Effector CD4-positive, alpha-beta T cell (primary cell): ENCODE measurements around the gene MAP3K5.
A peak's percentile ranks its signal among the peaks of the same experiment; 100 is the strongest.
"Not testable (repeated sequence)": the region's sequence is repeated elsewhere in the genome, so short reads cannot be mapped to it uniquely, and the experiment has no call there.

Experiments used
- DNase-seq: peaks from one replicate; pipeline ENCODE4 v3.0.0-alpha.2; 2020

The MAP3K5 gene

DNA sequence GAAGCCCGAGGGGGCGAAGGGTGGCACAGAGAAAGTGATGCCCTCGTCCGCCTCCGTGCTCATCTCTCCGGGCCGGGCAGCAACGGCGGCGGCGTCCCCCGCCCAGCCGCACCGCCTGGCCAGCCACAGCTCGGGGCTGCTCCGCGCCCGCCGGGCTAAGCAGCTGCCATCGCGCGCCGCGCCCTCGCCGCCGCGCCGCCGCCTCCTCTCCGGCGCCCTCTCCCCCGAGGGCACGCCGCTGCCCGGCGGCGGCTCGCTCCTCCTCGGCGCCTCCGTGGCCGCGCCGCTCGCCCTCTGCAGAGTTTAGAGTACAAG is 225 bp downstream of the MAP3K5 start:
- no peak for DNase-seq

DNA sequence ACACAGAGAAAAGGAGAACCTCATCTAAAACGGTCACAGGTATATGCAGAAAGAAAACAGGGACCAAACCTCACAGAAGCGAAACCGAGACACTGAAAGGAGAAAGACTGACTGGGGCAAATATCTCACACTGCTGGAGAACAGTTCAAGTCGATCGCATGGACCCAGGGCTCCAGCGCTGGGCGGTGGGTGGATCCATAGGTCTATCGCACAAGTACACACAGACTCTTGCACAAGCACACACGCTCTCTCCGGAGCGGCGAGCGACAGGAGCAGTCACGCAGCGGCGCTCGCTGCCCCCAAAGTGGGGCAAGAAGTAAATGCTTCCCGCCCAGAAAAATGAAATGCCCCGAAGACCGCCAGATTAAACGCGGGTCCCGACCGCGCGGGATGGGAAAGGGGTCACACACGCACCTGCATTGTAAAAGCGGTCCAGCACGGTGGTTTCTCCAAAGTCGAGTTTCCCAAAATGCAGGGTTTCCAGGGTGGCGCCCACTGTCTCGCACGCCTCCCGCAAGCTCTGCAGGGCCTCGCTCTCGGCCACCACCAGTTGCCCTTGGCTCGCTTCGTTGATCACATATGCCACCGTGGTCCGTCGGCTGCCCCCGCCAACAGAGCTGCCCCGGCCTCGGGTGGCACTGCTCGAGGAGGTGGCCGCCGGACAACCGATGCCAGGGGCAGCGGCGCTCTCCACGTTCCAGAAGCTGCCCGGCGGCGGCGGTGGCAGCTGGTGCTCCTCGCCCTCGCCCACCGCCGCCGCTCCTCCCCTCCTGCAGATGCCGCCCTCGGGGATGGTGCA is 782 bp downstream of the MAP3K5 start:
- peak; percentile 34 for DNase-seq

DNA sequence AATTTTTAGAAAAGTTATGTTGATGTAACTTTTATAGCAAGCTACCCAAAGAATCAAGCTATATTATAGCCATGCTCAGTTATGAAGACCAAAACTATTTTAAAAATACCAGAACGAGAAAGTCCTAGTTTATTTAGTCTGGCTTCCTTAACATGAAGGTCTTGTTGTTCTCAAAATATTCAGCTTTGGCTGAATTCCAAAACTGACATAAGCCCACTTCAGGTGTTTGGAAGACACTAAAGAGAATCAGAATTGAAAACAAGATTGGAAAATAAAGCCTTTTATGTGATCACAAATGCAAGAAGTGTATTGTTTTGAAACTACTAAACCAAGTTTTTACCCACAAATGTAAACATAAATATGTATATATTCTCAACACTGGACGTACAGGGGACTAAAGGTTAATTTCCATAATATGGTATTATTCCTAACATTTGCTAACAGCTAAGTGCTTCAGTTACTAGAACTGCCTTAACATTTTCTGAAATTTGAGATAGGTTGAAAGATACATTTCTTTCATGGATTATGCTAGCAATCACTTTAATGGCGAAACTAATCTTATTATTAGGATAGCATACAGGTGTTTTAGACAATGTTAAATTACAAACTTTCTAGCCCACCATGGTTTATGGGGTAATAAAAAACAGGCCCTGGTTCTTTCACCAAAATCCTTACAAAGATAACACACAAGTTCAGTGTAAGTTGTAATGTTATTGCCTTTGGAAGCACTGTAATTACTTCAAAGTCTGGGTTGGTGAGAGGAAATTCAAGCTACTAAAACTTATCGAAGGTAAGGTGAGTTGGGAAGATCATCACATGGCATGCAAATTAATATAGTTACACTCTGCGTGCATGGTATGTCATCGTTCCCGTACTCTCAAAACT is 1.6 kb downstream of the MAP3K5 start:
- DNase-seq: no peak

DNA sequence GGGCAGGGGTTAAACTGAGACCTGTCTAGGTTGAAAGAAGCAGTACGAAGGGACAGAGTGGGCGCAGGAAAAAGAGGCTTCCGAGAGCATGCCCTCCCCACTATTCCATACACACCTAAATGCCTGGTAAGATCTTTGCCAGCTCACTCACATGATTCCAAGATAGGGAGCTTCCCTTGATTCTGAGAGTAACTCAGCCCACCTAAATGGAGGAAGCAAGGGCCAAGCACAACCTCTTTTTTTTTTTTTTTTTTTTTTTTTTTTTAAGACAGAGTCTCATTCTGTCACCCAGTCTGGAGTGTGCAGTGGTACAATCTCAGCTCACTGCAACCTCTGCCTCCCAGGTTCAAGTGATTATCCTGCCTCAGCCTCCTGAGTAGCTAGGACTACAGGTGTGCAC is 2.8 kb downstream of the MAP3K5 start:
- DNase-seq: not testable (repeated sequence)

DNA sequence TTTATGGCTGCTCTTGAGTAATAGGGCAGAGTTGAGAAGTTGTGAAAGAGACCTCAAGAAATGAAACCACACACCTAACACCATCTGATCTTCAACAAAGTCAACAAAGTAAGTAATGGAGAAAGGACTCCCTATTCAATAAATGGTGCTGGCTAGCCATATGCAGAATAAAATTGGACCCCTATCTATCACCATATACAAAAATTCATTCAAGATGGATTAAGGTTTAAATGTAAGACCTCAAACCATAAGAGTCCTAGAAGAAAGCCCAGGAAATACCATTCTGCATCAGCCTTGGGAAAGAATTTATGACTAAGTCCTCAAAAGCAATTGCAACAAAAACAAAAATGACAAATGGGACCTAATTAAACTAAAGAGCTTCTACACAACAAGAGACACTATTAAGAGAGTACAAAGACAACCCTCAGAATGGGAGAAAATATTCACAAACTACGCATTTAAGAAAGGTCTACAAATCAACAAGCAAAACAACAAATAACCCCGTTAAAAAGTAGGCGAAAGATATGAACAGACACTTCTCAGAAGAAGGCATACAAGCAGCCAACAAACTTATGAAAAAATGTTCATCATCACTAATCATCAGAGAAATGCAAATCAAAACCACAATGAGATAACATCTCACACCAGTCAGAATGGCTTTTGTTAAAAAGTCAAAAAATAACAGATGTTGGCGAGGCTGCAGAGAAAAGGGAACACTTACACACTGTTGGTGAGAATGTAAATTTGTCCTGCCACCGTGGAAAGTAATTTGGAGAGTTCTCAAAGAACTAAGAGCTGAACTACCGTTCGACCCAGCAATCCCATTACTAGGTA is 4.0 kb downstream of the MAP3K5 start:
- peak; percentile 11 for DNase-seq

DNA sequence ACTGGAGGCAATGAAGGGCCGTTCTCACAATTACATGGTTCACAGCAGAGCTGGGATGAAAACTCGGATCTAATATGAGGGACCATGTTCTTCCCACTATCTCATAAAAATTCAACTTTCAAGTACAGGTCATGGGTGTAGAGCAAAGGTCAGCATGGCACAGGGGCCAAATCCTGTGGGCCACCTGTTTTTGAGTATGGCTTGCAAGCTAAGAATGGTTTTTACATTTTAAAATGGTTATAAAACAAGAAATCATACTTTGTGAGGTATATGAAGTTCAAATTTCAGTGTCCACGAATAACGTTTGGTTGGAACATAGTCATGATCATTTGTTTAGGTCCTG is 4.6 kb downstream of the MAP3K5 start:
- no peak for DNase-seq

DNA sequence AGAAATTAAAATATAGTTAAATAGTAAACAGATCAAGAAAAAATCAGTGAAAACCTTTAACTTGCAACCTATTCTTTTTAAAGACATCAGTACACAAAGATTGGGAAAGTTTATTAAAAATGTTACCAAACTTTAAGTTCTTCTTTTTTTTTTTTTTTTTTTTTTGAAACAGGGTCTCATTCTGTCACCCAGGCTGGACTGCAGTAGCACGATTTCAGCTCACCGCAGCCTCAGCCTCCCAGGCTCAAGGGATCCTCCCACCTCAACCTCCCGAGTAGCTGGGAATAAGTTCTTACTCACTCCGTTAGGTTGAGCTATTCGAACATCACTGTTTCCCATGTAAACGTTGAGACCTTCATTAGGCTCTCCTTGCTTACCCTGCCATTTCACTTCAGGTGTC is 5.6 kb downstream of the MAP3K5 start:
- no peak for DNase-seq

DNA sequence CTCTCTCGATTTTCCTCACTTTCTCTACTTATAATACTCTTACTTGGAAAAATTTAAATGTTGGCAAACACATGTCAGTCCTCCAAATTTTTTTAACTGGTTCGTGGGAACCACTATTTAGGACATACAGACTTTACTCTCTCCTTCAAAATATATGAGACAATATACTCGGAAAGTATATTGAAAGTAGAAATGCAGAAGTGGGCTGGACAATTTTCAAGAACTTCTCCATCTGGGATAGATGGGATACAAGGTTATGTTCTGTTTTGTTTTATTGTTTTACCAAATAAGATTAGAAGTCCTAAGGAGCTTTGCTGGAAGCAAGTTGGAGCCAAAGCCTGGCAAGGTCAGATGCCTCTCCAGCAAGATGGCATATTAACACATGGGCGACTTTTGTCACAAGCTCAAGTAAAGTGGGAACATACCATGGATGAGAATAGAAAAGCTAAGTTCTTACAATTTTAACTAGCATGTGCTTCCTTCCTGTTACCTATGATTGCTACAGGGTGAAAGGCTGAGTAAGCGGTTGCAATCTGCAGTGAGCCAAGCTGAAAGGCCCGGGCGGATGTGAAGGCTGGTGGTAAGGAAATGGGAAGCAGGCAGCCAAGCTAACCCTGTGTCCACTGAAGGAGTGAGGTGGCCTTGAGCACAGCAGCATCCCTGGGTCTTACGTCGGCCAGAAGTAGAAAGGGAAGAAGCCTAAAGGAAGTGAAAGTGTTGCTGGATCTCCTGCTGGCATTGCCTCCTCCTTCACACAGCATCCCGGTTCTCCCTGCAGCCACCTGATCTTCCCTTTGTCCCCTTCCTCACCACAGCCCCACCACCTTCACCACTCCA is 7.1 kb downstream of the MAP3K5 start:
- DNase-seq: peak; percentile 21

DNA sequence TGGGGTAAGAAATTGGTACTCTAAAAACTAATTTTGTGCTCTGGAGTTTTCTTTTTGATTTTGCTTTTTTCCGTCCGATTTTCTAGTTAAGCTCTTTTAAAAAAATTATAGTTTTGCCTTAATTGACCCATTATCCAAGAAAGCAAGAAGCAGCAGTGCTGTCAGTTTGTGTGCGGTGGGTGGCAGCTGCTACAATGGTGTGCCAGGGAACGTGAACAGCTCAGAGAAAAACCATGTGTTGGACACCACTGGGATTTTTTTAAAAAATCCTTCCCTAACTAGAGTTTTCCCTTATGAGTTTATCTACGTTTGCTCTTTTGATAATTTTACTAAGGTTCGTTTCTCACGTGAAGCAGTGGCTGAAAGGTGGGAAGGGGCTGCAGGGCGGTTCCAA is 8.0 kb downstream of the MAP3K5 start:
- DNase-seq: no peak

DNA sequence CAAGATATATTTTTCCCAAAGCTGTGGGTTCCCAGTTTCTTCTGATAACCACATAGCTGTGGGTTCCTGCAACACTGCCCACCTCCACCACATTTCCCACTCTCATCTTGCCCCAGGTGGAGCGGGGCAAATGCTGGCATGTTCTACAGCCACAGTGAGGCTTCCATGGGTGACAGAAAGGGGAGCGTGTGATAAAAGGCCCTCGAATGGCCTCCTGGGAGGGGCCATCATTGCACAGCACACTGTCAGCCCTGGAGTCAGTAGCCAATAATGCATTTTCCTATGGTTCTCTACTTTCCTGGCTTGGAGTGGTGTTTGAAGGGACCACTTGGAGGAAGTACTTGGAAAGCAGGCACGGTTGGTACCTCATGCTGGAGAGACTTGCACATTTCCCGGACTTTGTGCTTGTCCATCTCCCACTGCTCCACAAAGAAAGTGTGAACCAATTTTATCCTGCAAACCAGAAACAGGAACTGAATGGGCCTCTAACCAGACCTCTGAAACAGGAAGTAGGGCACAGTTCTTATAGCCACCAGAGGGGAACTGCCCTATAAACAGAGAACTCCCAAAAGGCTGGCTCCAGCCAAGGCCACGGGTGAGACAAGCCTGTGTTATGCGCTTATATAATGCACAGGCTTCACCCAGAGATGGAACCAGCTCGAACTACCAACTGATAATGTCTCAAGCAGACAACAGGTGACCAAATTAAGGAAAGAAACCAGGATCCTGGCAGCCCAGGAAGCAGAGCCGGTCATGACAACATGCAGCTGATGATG is 8.6 kb downstream of the MAP3K5 start:
- no peak for DNase-seq

DNA sequence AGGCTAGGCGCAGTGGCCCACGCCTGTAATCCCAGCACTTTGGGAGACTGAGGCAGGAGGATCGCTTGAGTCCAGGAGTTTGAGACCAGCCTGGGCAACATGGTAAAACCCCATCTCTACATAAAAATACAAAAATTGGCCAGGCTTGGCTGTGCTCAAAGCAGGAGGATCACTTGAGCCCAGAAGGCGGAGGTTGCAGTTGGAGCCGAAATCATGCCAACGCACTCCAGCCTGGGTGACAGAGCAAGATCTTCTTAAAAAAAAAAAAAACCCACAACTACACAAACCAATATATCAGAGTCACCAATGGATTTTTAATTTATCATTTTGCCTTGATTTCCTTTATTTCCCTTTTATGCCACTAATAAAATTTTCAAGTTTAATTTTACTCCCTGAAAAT is 9.3 kb downstream of the MAP3K5 start:
- no peak for DNase-seq

DNA sequence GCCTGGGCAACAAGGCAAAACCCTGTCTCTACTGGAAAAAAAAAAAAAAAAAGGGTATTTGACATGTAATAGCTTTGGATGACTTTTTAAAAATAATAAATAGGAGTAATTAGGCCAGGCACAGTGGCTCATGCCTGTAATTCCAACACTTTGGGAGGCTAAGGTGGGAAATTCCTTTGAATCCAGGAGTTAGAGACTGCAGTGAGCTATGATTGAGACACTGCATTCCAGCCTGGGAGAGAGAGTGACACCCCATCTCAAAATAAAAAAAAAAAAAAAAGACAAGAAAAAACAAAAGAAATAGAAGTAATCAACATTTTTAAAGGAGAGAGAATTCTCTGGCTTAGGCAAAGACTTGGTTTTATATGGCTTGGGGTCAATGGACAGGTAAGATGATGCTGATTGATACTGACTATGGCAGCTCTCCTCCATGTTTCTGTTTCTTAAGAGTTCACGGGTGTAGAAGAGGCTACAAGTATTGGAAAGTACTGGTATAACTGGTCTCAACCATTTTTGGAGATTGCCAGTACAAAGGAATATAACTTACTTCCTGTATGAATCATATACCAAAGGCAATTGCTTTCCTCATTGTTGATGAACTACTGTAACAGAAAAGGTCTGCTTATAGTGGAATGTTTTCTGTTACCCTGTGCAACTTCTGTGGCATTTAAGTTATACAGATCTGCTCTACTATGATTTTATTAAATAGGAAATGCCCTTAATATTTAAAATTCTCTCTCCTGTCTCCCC is 10.1 kb downstream of the MAP3K5 start:
- DNase-seq: no peak

DNA sequence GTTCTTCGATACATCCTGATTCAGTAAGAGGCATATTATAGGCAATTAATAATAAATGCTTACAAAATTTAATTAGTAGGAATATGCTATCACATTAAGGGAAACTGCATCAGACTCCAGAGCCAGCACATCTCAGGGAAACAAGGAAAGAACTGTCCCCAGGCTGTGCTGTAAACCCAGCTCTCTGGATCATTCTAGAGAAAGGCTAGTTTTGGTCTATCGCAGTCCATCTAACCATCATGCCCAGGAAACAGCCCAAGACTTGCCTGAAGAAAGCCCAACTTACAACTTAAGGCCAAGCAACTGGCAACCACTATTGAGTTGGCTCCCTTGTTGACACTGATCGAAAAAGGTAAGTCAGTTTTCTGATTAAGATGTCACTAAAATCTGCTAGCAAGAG is 11.3 kb downstream of the MAP3K5 start:
- no peak for DNase-seq

DNA sequence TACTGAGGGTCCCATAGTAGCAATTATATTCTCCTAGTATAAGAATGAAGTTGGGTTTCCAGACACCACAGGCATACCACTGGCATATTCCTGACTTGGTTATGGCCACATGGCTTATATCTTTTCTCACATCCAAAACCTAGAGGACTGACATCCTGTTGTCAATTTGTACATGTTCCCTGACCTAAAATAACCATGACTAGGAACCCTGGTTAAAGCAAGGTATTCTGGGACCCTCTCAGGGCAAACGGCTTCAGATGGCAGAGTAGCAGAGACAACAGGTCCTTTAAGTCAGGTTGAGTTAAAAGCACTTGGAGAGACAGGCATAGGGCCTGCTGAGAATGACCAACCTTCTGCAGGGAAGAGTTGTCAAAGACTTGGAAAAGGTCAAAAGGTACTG is 12.6 kb downstream of the MAP3K5 start:
- no peak for DNase-seq

DNA sequence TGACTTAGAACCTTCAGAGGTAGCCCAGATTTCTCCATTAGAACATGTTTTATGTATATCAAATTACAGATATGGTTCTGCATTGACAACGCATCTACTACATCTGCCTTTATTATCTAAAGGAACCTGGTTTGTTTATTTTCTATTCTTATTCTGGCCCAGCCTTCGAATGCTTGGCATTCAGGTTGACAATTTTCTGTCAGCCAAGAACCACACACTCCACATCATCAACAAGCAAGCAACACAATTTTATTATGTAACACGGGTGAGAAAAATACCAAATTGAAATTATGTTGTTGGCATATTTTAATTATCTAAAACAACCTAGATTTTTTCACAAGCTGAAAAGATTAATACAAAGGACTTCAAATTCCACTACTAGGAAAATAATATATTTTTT is 14.6 kb downstream of the MAP3K5 start:
- no peak for DNase-seq

DNA sequence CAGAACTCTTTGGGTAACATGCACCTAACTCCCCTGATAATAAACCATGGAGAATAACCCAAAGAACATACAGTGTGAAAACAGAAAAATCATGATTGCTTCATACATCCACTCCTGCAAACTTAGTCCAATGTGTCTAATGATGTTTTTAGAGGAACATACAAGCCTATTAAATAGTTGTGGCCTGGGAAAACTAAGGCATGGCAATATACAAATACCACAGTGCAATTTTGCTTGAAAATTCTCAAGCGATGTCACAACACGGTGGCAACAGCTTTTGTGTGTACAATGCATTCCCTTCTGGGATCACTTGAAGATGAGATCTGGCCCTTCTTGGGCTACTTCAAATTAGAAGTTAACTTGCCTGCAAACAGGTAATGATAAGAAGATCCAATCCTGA is 16.7 kb downstream of the MAP3K5 start:
- no peak for DNase-seq

DNA sequence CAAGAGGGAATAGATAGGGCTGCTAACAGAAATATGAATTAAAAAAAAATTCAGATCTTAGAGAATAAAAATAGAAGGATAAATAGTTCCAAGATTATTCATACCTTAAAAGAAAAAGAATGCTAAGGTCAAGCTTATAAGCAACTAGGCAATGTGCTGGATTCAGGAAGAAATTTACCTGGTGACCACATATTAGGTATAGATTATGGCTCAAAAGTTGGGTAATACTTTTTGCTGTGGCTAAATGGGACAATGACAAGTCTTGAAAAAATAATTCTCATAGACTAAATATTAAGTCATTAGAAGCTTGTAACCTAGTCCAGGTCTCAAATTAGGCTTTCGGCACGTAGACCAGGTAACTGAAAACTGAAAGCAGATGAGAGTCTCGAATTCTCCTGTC is 17.2 kb downstream of the MAP3K5 start:
- no peak for DNase-seq

DNA sequence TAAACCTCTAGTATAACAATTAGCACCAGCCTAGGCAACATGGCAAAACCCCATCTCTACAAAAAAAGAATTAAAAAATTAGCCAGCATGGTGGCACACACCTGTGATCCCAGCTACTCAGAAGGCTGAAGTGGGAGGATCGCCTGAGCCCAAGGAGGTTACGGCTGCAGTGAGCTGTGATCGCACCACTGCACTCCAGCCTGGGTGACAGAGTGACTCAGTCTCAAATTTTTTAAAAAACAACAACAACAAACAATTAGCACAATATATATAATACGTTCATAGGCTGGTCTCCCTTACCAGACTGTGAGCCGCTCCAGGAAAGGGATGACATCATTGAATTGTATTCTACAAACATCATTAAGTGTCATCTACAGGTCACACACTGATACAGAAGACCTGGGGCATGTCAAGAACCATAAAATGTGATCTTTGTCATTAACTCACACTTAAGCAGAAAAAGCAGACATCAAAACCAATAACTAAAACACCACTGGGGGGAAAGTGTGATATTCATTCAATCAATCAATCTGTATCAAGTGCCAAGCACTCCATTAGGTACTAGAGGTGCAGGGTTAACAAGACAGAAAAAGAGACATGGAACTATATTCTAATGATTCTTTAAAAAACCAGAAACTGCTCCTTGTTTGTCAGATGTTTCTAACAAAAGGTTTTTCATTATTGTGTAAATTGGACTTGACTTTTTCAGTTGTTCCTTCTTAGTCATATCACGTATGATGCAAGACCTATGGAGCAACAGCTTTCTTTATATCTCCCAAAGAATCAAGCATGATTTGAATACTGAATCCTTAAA is 17.8 kb downstream of the MAP3K5 start:
- DNase-seq: no peak

DNA sequence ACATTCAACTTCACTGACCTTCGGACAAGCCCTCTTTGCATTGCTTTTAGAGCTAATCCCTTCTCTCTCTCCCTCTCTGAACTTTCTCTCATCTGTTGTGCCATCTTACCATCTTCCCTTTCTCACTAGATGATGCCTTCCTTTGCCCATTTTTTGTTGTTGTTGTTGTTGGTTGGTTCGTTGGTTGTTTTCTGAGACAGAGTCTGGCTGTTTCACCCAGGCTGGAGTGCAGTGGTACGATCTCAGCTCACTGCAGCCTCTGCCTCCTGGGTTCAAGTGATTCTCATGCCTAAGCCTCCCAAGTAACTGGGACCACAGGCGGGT is 18.8 kb downstream of the MAP3K5 start:
- DNase-seq: no peak
